Upper lobe of right lung (tissue), 1 donor: ENCODE data around the gene DZIP1L. TPM values are rescaled to one million over a fixed set of nuclear protein-coding genes. Genes with fewer than 3 reads are reported as not detected.

ENCODE experiments used
- ATAC-seq: fragments of 200-7000 bp; cut with Tn5 transposase; one replicate; pipeline ENCODE4 v1.9.1; 2020; ENCODE audit warnings: mild to moderate bottlenecking, moderate library complexity
- DNase-seq: peaks from one replicate; pipeline ENCODE4 v3.0.0-alpha.2; 2020
- H3K27ac ChIP-seq: fragments of 200-600 bp; one replicate; pipeline ENCODE4 v1.8.0; 2022
- H3K27me3 ChIP-seq: fragments of 200-600 bp; one replicate; pipeline ENCODE4 v1.8.0; 2022; ENCODE audit warnings: mild to moderate bottlenecking
- H3K36me3 ChIP-seq: fragments of 200-600 bp; one replicate; pipeline ENCODE4 v1.8.0; 2022
- H3K4me1 ChIP-seq: fragments of 200-600 bp; one replicate; pipeline ENCODE4 v1.8.0; 2022
- H3K4me3 ChIP-seq: fragments of 200-600 bp; one replicate; pipeline ENCODE4 v1.8.0; 2022; ENCODE audit warnings: mild to moderate bottlenecking
- H3K9me3 ChIP-seq: fragments of 200-600 bp; one replicate; pipeline ENCODE4 v1.8.0; 2022
- CTCF ChIP-seq: fragments of 200-600 bp; IDR thresholded peaks from one replicate; pipeline ENCODE4 v1.8.0; 2022; ENCODE audit warnings: antibody characterized with exemption
- intact Hi-C: fragments of 100-400 bp; cut with DNase I; formaldehyde crosslinking; loops from one replicate; pipeline ENCODE4 v1.11.0; 2022
- total RNA-seq: library from RNA; stranded (reverse); fragmentation: NEBNext Ultra II Directional; extraction: Animal tissue kit (Norgen Biotek cat#: 25700); gene quantifications from one replicate; pipeline ENCODE4 v1.2.1, GENCODE V29; 2021
- donor health status: DM: no; HTN: yes; CAD: no; lungs with severe emphysema.

Gene DZIP1L
- total RNA-seq, 1 donor from 2014 or later = 8.1 TPM

- Histone ChIP-seq H3K27me3 (no peaks in the 10 kb centered on the region), H3K27ac (no peak overlapping the region), H3K36me3 (peaks cover 17% of the 10 kb centered on the region), H3K4me3 (no peak overlapping the region), H3K9me3 (no peaks in the 10 kb centered on the region), H3K4me1 (no peaks in the 10 kb centered on the region)
- TF ChIP-seq CTCF = no peak
- intact Hi-C loops = no loop called here
- DNase-seq (no peak), ATAC-seq (no peak)
These were observed 52.0 kb downstream of the DZIP1L start for GRCh38 chr3:138063416-138063815.

GRCh38 chr3:138062626-138063025 is 52.8 kb downstream of the DZIP1L start:
- peaks cover 17% of the 10 kb centered on the region for H3K36me3 ChIP-seq
- intact Hi-C loops = no loop called here
- ATAC-seq = no peak

GRCh38 chr3:138062037-138062436 is 53.4 kb downstream of the DZIP1L start:
- H3K4me1 ChIP-seq = no peaks in the 10 kb centered on the region
- H3K27me3 ChIP-seq = no peaks in the 10 kb centered on the region
- intact Hi-C loops = no loop called here
- H3K4me3 ChIP-seq = no peak overlapping the region
- no peak for TF ChIP-seq CTCF
- H3K27ac ChIP-seq = no peak overlapping the region
- H3K36me3 ChIP-seq = peaks cover 17% of the 10 kb centered on the region
- ATAC-seq (no peak), DNase-seq (no peak)
- no peaks in the 10 kb centered on the region for H3K9me3 ChIP-seq

More at GRCh38 chr3:138062626-138063025, 52.8 kb downstream of the DZIP1L start:
- no peak for DNase-seq
- no peak overlapping the region for H3K27ac ChIP-seq
- H3K4me3 ChIP-seq = no peak overlapping the region
- no peaks in the 10 kb centered on the region for H3K4me1 ChIP-seq
- TF ChIP-seq CTCF = no peak
- no peaks in the 10 kb centered on the region for H3K9me3 ChIP-seq
- no peaks in the 10 kb centered on the region for H3K27me3 ChIP-seq

GRCh38 chr3:138060792-138061191 is 54.6 kb downstream of the DZIP1L start:
- H3K27ac ChIP-seq = no peak overlapping the region
- DNase-seq = no peak
- no peaks in the 10 kb centered on the region for H3K9me3 ChIP-seq
- no peak for ATAC-seq
- intact Hi-C loops = no loop called here
- no peak for TF ChIP-seq CTCF
- peaks cover 17% of the 10 kb centered on the region for H3K36me3 ChIP-seq
- no peaks in the 10 kb centered on the region for H3K27me3 ChIP-seq
- no peak overlapping the region for H3K4me3 ChIP-seq
- no peaks in the 10 kb centered on the region for H3K4me1 ChIP-seq

GRCh38 chr3:138059261-138059660 is 56.1 kb downstream of the DZIP1L start:
- ATAC-seq (no peak), DNase-seq (no peak)
- H3K4me3 ChIP-seq = no peak overlapping the region
- intact Hi-C loops = no loop called here
- no peaks in the 10 kb centered on the region for H3K4me1 ChIP-seq
- TF ChIP-seq CTCF = no peak
- no peaks in the 10 kb centered on the region for H3K27me3 ChIP-seq
- no peaks in the 10 kb centered on the region for H3K9me3 ChIP-seq
- peaks cover 15% of the 10 kb centered on the region for H3K36me3 ChIP-seq
- no peak overlapping the region for H3K27ac ChIP-seq

- Histone ChIP-seq H3K4me3 (no peak overlapping the region), H3K9me3 (no peaks in the 10 kb centered on the region), H3K36me3 (no peaks in the 10 kb centered on the region), H3K27ac (no peak overlapping the region), H3K4me1 (no peaks in the 10 kb centered on the region), H3K27me3 (no peaks in the 10 kb centered on the region)
- ATAC-seq (no peak), DNase-seq (no peak)
- no peak for TF ChIP-seq CTCF
- intact Hi-C loops = no loop called here
These were observed 58.0 kb downstream of the DZIP1L start for GRCh38 chr3:138057384-138057783.
